ENCODE data around the gene SENP5.
"Not testable (repeated sequence)": the region's sequence is repeated elsewhere in the genome, so short reads cannot be mapped to it uniquely, and the experiment has no call there.

The SENP5 gene

GRCh38 chr3:196848375-196848774 lies 19.3 kb upstream of the SENP5 start:
- not testable (repeated sequence) for H3K36me3 ChIP-seq (ENCODE audit: control insufficient read depth, insufficient read depth, low read length); H3K27me3 ChIP-seq (ENCODE audit: control insufficient read depth, insufficient read depth, low read length); H3K4me1 ChIP-seq (ENCODE audit: control insufficient read depth, insufficient read depth, low read length); H3K9me3 ChIP-seq (ENCODE audit: control insufficient read depth, low read length); H3K4me3 ChIP-seq (ENCODE audit: low read length); H3K9ac ChIP-seq (ENCODE audit: low read length)

- Histone ChIP-seq H3K9ac (ENCODE audit: low read length) (no peak overlapping the region), H3K36me3 (ENCODE audit: control insufficient read depth, insufficient read depth, low read length) (no peaks in the 10 kb centered on the region)
Measured at GRCh38 chr3:196849180-196849741, 18.5 kb upstream of the SENP5 start.

GRCh38 chr3:196863000-196863399 lies 4.7 kb upstream of the SENP5 start:
- not testable (repeated sequence) for H3K27me3 ChIP-seq (ENCODE audit: control insufficient read depth, insufficient read depth, low read length); H3K36me3 ChIP-seq (ENCODE audit: control insufficient read depth, insufficient read depth, low read length); H3K4me3 ChIP-seq (ENCODE audit: low read length); H3K9ac ChIP-seq (ENCODE audit: low read length); H3K9me3 ChIP-seq (ENCODE audit: control insufficient read depth, low read length); H3K4me1 ChIP-seq (ENCODE audit: control insufficient read depth, insufficient read depth, low read length)

More at GRCh38 chr3:196849180-196849741, 18.5 kb upstream of the SENP5 start:
- Histone ChIP-seq H3K9me3 (ENCODE audit: control insufficient read depth, low read length) (no peaks in the 10 kb centered on the region), H3K27me3 (ENCODE audit: control insufficient read depth, insufficient read depth, low read length) (no peaks in the 10 kb centered on the region), H3K4me3 (ENCODE audit: low read length) (no peak overlapping the region), H3K4me1 (ENCODE audit: control insufficient read depth, insufficient read depth, low read length) (no peaks in the 10 kb centered on the region)

GRCh38 chr3:196867155-196867506 lies 589 bp upstream of the SENP5 start:
- H3K4me1 ChIP-seq (ENCODE audit: control insufficient read depth, insufficient read depth, low read length) = peaks cover 15% of the 10 kb centered on the region
- H3K9me3 ChIP-seq (ENCODE audit: control insufficient read depth, low read length) = no peaks in the 10 kb centered on the region
- peak overlapping the region; percentile 28 for H3K4me3 ChIP-seq (ENCODE audit: low read length)

GRCh38 chr3:196868297-196868661 lies 559 bp downstream of the SENP5 start:
- Histone ChIP-seq H3K4me3 (ENCODE audit: low read length) (peak overlapping the region; percentile 51), H3K9ac (ENCODE audit: low read length) (peak overlapping the region; percentile 63), H3K4me1 (ENCODE audit: control insufficient read depth, insufficient read depth, low read length) (peaks cover 15% of the 10 kb centered on the region), H3K9me3 (ENCODE audit: control insufficient read depth, low read length) (no peaks in the 10 kb centered on the region), H3K27me3 (ENCODE audit: control insufficient read depth, insufficient read depth, low read length) (no peaks in the 10 kb centered on the region), H3K36me3 (ENCODE audit: control insufficient read depth, insufficient read depth, low read length) (no peaks in the 10 kb centered on the region)

More at GRCh38 chr3:196867155-196867506, 589 bp upstream of the SENP5 start:
- Histone ChIP-seq H3K36me3 (ENCODE audit: control insufficient read depth, insufficient read depth, low read length) (no peaks in the 10 kb centered on the region), H3K27me3 (ENCODE audit: control insufficient read depth, insufficient read depth, low read length) (no peaks in the 10 kb centered on the region), H3K9ac (ENCODE audit: low read length) (peak overlapping the region; percentile 63)

GRCh38 chr3:196872316-196872715 lies 4.6 kb downstream of the SENP5 start:
- Histone ChIP-seq H3K9me3 (ENCODE audit: control insufficient read depth, low read length) (no peaks in the 10 kb centered on the region), H3K36me3 (ENCODE audit: control insufficient read depth, insufficient read depth, low read length) (no peaks in the 10 kb centered on the region), H3K4me1 (ENCODE audit: control insufficient read depth, insufficient read depth, low read length) (peaks cover 8% of the 10 kb centered on the region), H3K27me3 (ENCODE audit: control insufficient read depth, insufficient read depth, low read length) (no peaks in the 10 kb centered on the region), H3K9ac (ENCODE audit: low read length) (no peak overlapping the region), H3K4me3 (ENCODE audit: low read length) (no peak overlapping the region)

- H3K4me1 ChIP-seq (ENCODE audit: control insufficient read depth, insufficient read depth, low read length); H3K9ac ChIP-seq (ENCODE audit: low read length); H3K4me3 ChIP-seq (ENCODE audit: low read length); H3K36me3 ChIP-seq (ENCODE audit: control insufficient read depth, insufficient read depth, low read length); H3K27me3 ChIP-seq (ENCODE audit: control insufficient read depth, insufficient read depth, low read length); H3K9me3 ChIP-seq (ENCODE audit: control insufficient read depth, low read length): not testable (repeated sequence)
Measured at GRCh38 chr3:196874511-196875094, 6.9 kb downstream of the SENP5 start.

GRCh38 chr3:196875258-196875657 lies 7.5 kb downstream of the SENP5 start:
- Histone ChIP-seq H3K36me3 (ENCODE audit: control insufficient read depth, insufficient read depth, low read length) (no peaks in the 10 kb centered on the region), H3K27me3 (ENCODE audit: control insufficient read depth, insufficient read depth, low read length) (no peaks in the 10 kb centered on the region), H3K4me1 (ENCODE audit: control insufficient read depth, insufficient read depth, low read length) (no peaks in the 10 kb centered on the region), H3K9me3 (ENCODE audit: control insufficient read depth, low read length) (no peaks in the 10 kb centered on the region), H3K4me3 (ENCODE audit: low read length) (no peak overlapping the region), H3K9ac (ENCODE audit: low read length) (no peak overlapping the region)

- Histone ChIP-seq H3K9me3 (ENCODE audit: control insufficient read depth, low read length) (no peaks in the 10 kb centered on the region), H3K27me3 (ENCODE audit: control insufficient read depth, insufficient read depth, low read length) (no peaks in the 10 kb centered on the region), H3K36me3 (ENCODE audit: control insufficient read depth, insufficient read depth, low read length) (no peaks in the 10 kb centered on the region), H3K9ac (ENCODE audit: low read length) (no peak overlapping the region), H3K4me1 (ENCODE audit: control insufficient read depth, insufficient read depth, low read length) (no peaks in the 10 kb centered on the region), H3K4me3 (ENCODE audit: low read length) (no peak overlapping the region)
Measured at GRCh38 chr3:196883361-196883760, 15.6 kb downstream of the SENP5 start.

- Histone ChIP-seq H3K36me3 (ENCODE audit: control insufficient read depth, insufficient read depth, low read length) (no peaks in the 10 kb centered on the region), H3K9ac (ENCODE audit: low read length) (no peak overlapping the region), H3K27me3 (ENCODE audit: control insufficient read depth, insufficient read depth, low read length) (no peaks in the 10 kb centered on the region), H3K9me3 (ENCODE audit: control insufficient read depth, low read length) (no peaks in the 10 kb centered on the region), H3K4me1 (ENCODE audit: control insufficient read depth, insufficient read depth, low read length) (no peaks in the 10 kb centered on the region), H3K4me3 (ENCODE audit: low read length) (no peak overlapping the region)
Measured at GRCh38 chr3:196886144-196886543, 18.4 kb downstream of the SENP5 start.

GRCh38 chr3:196889844-196890708 lies 22.4 kb downstream of the SENP5 start:
- Histone ChIP-seq H3K4me3 (ENCODE audit: low read length) (no peak overlapping the region), H3K27me3 (ENCODE audit: control insufficient read depth, insufficient read depth, low read length) (no peaks in the 10 kb centered on the region), H3K4me1 (ENCODE audit: control insufficient read depth, insufficient read depth, low read length) (no peaks in the 10 kb centered on the region), H3K36me3 (ENCODE audit: control insufficient read depth, insufficient read depth, low read length) (no peaks in the 10 kb centered on the region), H3K9ac (ENCODE audit: low read length) (no peak overlapping the region), H3K9me3 (ENCODE audit: control insufficient read depth, low read length) (no peaks in the 10 kb centered on the region)

GRCh38 chr3:196894557-196895295 lies 27.0 kb downstream of the SENP5 start:
- H3K4me3 ChIP-seq (ENCODE audit: low read length) = no peak overlapping the region
- no peak overlapping the region for H3K9ac ChIP-seq (ENCODE audit: low read length)
- H3K4me1 ChIP-seq (ENCODE audit: control insufficient read depth, insufficient read depth, low read length) = no peaks in the 10 kb centered on the region
- no peaks in the 10 kb centered on the region for H3K9me3 ChIP-seq (ENCODE audit: control insufficient read depth, low read length)
- H3K36me3 ChIP-seq (ENCODE audit: control insufficient read depth, insufficient read depth, low read length) = no peaks in the 10 kb centered on the region
- H3K27me3 ChIP-seq (ENCODE audit: control insufficient read depth, insufficient read depth, low read length) = no peaks in the 10 kb centered on the region

All from mucosa of stomach (tissue), 1 donor.